GM19324 (cell line): ENCODE results near the gene MAOB.
"Not testable (repeated sequence)": the region's sequence is repeated elsewhere in the genome, so short reads cannot be mapped to it uniquely, and the experiment has no call there.

Experiments used
- ATAC-seq: cut with Tn5 transposase; IDR thresholded peaks from one replicate; pipeline ENCODE4 v1.9.1; 2021; ENCODE audit warnings: mild to moderate bottlenecking, moderate library complexity; ENCODE audit not compliant: unreplicated experiment, low FRiP score

Gene MAOB

GRCh38 chrX:43882294-43882681 is at the start of gene MAOB:
MAOB (minus strand) TSS chrX:43882450; CDS start chrX:43882299, 151 bp downstream.
- no peak for ATAC-seq

DNA sequence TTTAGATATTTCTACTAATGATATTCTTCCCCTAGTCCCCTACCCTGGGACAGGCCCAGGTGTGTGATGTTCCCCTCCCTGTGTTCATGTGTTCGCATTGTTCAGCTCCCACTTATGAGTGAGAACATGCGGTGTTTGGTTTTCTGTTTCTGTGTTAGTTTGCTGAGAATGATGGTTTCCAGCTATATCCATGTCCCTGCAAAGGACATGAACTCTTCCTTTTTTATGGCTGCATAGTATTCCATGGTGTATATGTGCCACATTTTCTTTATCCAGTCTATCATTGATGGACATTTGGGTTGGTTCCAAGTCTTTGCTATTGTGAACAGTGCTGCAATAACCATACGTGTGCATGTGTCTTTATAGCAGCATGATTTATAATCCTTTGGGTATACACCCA is 39.8 kb upstream of the MAOB start:
- ATAC-seq = not testable (repeated sequence)

DNA sequence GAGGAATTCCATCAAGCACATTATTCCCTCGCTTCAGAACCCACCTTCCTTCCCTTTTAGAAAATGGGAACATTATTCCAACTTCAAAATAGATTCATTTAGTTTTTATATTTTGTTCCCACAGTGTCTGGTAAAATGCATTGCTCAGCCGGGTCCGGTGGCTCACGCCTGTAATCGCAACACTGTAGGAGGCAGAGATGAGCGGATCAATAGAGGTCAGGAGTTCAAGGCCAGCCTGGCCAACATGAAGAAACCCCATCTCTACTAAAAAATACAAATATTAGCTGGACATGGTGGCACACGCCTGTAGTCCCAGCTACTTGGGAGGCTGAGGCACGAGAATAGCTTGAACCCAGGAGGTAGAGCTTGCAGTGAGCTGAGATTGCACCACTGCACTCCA is 28.5 kb upstream of the MAOB start:
- ATAC-seq = not testable (repeated sequence)

- ATAC-seq = no peak
Measured at GRCh38 chrX:43910012-43910411, 27.8 kb upstream of the MAOB start.

DNA sequence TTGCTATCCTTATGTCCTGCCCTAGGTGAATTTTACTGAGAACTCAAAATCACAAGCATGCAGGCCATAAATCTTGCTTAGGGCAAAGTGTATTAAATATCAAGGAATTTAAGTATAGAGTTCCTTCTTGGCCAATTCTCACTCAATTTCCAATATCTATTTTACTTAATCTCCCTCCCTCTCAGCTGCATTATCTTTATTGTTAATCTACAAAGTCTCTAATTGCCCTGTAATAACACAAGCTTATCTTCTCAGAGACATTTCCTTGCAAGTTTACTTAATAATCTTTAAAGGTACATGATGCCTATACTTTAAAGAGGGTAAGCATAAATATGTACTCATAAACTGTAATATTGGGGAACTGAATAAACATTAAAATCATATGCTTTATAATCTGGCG is 26.9 kb upstream of the MAOB start:
- ATAC-seq = no peak

- no peak for ATAC-seq
Measured at GRCh38 chrX:43899878-43900815, 17.9 kb upstream of the MAOB start.

GRCh38 chrX:43898406-43899035 is 16.3 kb upstream of the MAOB start:
- no peak for ATAC-seq

DNA sequence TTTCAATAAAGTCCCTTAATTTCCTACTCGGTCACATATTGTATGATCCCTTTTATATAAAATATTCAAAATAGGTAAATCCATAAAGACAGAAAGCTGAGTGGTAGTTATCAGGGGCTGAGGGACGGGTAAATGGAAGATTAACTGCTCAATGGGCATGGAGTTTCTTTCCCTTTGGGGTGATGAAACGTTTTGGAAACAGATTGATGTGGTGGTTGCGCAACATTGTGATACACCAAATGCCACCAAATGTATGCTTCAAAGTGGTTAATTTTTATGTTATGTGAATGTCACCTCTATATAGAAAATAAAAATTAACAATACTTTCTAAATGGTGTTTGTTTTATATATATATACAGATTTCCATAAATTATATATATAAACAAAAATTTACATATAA is 15.0 kb upstream of the MAOB start:
- no peak for ATAC-seq

GRCh38 chrX:43892336-43892870 is 10.2 kb upstream of the MAOB start:
- no peak for ATAC-seq

GRCh38 chrX:43885617-43886016 is 3.4 kb upstream of the MAOB start:
- no peak for ATAC-seq

DNA sequence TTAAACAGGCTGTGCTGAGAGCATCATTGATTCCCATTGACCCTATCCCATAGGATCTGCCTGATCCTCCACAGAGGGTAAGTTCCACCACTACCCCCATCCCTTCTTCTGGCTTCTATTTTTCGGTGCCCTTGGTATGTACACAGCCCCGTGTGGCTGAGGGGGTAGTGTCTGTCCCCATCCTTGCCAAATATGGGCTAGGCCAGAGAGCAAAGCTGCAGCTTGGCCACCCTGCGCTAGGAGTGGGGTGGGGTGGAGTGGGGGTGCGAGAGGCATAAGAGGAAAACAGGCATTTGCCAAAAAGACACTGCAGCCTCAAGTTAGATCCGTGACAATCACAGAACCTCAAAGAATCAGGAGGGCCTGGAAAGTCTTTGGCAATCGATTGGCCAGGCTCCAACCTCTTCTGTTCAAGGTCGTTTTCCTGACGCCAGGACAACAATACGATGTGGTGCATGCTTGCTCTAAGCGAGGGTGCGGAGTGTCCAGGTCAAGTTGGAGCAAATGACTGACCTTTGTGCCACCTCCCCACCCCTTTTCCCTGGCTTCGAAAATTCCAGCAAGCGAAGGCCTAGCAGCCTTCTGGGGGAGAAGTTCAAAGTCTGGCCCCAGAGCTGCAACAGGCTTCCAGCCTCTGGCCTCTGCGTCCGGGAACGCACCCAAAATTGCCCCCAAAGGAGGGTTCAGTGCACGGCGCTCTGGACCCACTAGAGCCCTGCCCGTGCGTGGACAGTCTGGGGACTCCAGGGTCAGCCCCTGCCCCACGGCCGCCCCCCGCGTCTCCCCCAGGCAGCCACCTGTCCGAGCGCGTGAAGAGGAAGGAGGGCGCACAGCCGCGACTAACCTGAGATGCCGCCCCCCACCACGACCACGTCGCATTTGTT is 598 bp downstream of the MAOB start:
- no peak for ATAC-seq

DNA sequence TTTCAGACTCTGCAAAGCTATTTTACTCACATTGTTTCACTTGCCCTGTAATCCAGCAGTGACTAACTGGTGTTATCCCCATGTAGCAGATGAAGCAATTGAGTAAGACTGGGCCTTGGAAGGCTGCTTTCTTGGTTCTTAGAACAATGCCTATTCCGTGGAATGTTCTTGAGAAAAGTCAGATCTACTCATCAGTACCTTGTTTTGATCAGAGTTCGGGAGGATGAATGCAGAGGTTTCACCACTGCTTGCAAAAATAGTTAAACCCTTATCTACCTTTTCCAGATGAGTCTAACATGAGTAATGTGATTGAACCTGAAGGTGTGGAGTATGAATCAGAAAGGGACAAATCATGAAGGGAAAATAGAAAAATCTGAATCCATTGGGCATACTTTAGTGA is 1.8 kb downstream of the MAOB start:
- no peak for ATAC-seq

DNA sequence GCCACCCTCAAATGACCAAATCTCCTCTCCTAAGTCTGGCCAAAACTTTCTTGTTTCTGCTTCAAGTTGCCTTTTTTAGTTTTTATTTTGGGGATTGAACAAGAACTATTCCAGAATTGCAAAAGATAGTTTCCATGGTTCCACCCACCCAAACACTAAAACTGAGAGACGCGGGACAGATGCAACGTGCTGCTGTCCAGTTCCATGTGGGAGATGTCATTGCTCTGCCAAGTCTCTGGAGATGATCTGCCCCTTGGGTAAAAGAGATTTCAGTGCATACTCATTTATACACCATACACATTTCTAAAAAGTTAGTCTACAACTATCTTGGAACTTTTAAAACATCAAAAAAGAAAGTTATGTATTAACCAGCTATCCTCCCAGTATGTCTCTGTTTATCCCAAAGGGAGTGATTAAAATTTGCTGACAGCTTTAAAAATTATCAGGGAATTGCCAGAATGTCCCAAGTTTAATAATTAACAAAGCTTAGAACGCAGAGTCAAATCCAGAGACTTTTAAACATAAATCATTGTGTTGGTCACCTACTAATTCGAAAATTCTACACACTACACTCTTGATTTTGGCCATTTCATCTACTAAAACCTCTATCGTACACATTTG is 3.2 kb downstream of the MAOB start:
- no peak for ATAC-seq

GRCh38 chrX:43876680-43877079 is 5.6 kb downstream of the MAOB start:
- no peak for ATAC-seq

DNA sequence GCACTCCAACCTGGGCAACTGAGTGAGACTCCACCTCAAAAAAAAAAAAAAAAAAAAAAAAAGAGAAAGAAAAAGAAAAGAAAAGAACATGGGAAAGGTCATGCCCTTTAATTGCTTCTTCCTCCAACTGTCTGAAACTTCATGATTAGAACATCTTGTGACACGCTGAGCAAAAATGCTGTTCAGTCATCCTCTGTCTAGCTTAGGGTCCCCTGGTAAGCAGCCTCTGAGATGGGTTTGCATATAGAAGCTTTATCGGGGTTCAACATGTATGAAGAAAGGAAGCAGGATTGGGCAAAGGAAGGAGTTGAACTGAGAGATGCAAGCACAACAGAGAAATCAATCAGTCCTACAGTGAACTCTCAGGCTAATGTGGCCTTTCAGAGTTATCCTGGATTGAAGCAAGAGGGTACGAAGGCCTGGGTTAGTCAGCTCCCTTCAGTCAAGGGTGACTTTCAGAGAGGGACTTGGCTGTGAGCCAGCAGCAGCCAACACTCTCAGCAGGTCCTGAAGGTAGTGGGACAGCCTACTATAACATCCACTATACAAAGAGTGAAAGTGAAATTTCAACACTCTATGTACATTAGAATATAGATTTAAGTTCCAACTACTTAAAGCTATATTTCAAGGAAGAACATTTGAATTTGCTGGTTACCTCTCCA is 11.4 kb downstream of the MAOB start:
- no peak for ATAC-seq

DNA sequence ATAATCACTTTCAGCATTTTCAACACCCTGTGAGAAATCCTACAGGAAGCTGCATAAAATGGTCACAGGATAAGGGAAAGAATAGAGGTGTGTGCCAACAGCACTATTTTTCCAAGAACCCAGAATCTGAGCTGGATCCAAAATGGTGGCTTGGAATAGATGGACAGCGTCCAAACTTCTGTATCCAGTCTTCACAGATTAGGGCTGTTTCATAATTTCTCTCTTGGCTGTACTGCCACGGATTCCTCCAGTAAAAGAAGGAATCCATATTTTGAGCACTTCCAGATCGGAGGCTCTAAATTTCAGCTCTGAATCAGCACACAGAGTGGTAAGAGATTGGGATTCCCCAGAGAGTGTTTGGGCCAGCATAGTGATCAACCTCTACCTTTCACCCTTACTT is 12.2 kb downstream of the MAOB start:
- no peak for ATAC-seq

DNA sequence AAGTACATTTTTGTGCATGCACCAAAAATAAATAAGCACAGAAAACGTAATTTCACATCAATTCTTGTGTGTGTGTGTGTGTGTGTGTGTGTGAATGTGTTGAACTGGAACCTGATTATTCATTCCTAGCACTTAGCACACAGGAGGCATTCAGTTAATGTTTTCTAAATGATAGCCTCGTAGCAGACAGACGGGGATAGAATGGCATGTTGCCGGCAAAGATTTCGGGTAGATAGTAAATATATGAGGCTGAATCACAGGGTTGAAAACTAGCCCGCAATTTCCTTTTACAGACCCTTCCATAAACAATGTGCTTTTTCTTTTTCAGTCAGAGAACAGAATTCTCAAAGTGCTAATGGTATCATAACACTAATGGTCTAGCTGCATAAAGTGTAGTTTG is 13.5 kb downstream of the MAOB start:
- ATAC-seq = no peak

DNA sequence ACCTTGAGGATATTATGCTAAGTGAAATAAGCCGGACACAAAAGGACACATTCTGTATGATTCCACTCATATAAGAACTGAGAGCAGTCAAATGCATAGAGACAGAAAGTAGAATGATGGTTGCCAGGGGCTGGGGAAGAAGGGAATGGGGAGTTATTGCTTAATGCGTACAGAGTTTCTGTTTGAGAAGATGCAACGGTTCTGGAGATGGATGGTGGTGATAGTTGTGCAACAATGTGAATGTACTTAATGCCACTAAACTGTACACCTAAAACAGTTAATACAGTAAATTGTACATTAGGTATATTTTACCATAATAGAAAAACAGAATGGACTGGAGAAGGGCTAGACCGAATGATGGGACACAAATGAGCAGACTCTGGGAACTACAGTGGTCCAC is 15.8 kb downstream of the MAOB start:
- ATAC-seq = no peak

DNA sequence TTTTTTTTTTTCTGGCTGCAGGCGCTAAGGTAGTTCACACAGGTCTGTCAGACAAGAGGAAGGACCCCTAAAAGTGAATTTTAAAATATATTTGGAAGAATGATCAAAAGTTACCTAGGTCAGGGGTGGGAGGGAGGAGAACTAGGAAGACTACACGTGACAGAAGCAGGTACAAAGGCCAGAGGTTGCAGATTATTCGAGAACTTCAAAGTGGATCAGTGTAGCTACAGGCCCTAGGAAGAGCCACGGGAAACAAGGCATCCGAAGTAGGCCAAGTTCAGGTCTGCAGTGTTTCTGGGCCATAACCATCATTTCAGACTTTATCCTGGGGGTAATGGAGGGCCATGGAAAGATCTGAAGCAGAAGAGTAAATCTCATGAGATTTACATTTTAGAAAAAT is 16.5 kb downstream of the MAOB start:
- ATAC-seq = no peak

DNA sequence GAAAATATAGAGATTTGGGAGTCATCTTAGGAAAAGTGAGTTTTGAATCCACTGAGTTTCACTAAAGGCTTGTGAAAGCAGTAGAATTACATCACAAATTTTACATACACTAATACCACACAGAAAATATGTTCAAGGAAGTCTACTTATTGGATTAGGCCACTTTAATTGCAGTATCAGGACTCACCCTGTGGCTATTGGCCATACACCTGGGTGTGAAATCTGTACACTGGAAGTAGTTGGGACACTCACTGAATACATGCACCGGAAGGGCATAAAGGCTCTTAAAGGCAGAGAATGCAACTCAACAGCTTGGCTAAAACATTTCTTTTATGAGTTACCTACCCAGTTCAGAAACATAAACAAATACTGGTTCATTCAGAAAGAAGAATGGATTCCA is 19.8 kb downstream of the MAOB start:
- no peak for ATAC-seq
